Activated T-cell treated with anti-CD3 and anti-CD28 coated beads, Interleukin-2, amount 50 U/mL, for 72 hours (primary cell): ENCODE measurements around the gene SFXN4. TPM values are rescaled to one million over a fixed set of nuclear protein-coding genes. Genes with fewer than 3 reads are reported as not detected.
"Not testable (repeated sequence)": the region's sequence is repeated elsewhere in the genome, so short reads cannot be mapped to it uniquely, and the experiment has no call there.

Experiments used
- ATAC-seq, 2 donors: fragments of 150-1000 bp; cut with Tn5 transposase; replicated peaks in 1 of 2; 2 replicates each; pipeline ENCODE4 v1.10.0; 2021; ENCODE audit warnings: moderate library complexity in 2 of 2, mild to moderate bottlenecking in 1 of 2
- DNase-seq, 2 donors: peaks; one replicate each; pipeline ENCODE4 v3.0.0; 2021 to 2022; ENCODE audit warnings: mixed read lengths in 1 of 2
- H3K27ac Mint-ChIP-seq: one replicate; pipeline ENCODE4 v1.8.0; 2022; ENCODE audit warnings: mild to moderate bottlenecking, moderate library complexity, mixed read lengths
- H3K27me3 Mint-ChIP-seq: one replicate; pipeline ENCODE4 v1.8.0; 2022; ENCODE audit warnings: low read depth, mixed read lengths
- H3K36me3 Mint-ChIP-seq, 2 donors: one replicate each; pipeline ENCODE4 v1.8.0; 2022; ENCODE audit warnings: mixed read lengths in 2 of 2, mild to moderate bottlenecking in 1 of 2; ENCODE audit not compliant: insufficient read depth in 2 of 2
- H3K4me1 Mint-ChIP-seq: one replicate; pipeline ENCODE4 v1.8.0; 2022; ENCODE audit warnings: low read depth, mixed read lengths
- H3K4me3 Mint-ChIP-seq, 2 donors: one replicate each; pipeline ENCODE4 v1.8.0; 2022; ENCODE audit warnings: mild to moderate bottlenecking in 2 of 2, mixed read lengths in 2 of 2, moderate library complexity in 2 of 2
- H3K9me3 Mint-ChIP-seq, 2 donors: one replicate each; pipeline ENCODE4 v1.8.0; 2022; ENCODE audit warnings: mixed read lengths in 2 of 2
- total RNA-seq, 2 donors: library from RNA; stranded (reverse); gene quantifications; one replicate each; pipeline ENCODE4 v1.2.3, GENCODE V29; 2022

Gene SFXN4
- total RNA-seq, 2 donors from 2014 or later, result 31.0 to 35.1 TPM

DNA sequence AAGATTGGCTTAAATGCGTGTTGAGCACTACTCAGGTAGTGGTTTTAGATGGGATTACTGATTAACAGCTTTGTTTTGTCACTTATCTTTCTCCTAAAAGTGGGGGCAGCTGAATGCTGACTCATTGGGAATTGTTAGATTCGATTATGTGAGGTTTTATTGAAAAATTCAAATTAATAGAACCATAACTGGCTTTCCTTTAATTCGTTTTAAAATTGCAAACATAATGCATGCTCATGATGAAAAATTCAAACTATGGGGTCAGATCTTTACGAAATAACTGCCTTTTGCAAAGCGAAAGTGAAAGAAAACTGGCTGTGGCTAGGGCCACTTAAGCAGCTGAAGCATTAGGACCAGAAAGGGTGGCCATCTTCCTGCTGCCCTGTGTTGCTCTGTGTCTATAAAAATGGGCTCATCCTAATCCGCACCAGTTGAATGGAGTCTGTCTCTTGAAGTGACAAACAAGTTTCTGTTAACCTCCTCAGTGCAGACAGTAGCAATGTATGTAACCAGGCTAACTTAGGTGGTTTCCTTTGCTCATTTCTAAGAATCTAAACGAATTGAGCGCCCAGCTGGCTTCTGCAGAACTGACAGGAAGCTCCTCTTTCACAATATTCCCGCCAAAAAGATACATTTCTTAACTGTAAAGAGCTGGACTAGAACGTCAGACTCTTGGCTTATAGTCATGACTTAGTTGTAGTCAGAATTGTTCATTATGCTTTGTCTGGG lies 33.8 kb downstream of the SFXN4 start:
- peaks cover 30 to 56% of the 10 kb centered on the region in 2 donors for H3K36me3 Mint-ChIP-seq
- ATAC-seq (peak; percentile 83 to 87), DNase-seq (peak; percentile 63 to 65)

GRCh38 chr10:119129721-119130120 lies 35.8 kb downstream of the SFXN4 start:
- ATAC-seq (no peak), DNase-seq (no peak)
- Mint-ChIP-seq H3K27me3 (no peaks in the 10 kb centered on the region), H3K36me3 (peaks cover 31 to 59% of the 10 kb centered on the region in 2 donors), H3K27ac (peak overlapping the region; percentile 99), H3K4me3 (peak overlapping the region in 1 of 2 donors; percentile 49), H3K4me1 (peaks cover 60% of the 10 kb centered on the region), H3K9me3 (peaks cover 1 to 2% of the 10 kb centered on the region in 2 donors)

More for the DNA sequence above, 33.8 kb downstream of the SFXN4 start:
- Mint-ChIP-seq H3K27me3 (no peaks in the 10 kb centered on the region), H3K4me3 (peak overlapping the region; percentile 86 to 94), H3K27ac (peak overlapping the region; percentile 99), H3K9me3 (peaks cover 1 to 2% of the 10 kb centered on the region in 2 donors), H3K4me1 (peaks cover 70% of the 10 kb centered on the region)

DNA sequence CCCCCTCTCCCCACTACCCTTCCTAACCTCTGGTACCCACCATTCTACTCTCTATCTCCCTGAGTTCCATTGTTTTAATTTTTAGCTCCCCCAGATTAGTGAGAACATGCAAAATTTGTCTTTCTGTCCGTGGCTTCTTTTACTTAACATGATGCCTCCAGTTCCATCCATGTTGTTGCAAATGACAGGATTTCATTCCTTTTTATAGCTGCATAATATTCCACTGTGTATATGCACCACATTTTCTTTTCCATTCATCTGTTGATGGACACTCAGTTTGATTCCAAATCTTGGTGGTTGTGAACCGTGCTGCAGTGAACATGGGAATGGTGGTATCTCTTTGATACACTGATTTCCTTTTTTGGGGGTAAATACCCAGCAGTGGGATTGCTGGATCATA lies 39.6 kb downstream of the SFXN4 start:
- peaks cover 19 to 44% of the 10 kb centered on the region in 2 donors for H3K36me3 Mint-ChIP-seq

DNA sequence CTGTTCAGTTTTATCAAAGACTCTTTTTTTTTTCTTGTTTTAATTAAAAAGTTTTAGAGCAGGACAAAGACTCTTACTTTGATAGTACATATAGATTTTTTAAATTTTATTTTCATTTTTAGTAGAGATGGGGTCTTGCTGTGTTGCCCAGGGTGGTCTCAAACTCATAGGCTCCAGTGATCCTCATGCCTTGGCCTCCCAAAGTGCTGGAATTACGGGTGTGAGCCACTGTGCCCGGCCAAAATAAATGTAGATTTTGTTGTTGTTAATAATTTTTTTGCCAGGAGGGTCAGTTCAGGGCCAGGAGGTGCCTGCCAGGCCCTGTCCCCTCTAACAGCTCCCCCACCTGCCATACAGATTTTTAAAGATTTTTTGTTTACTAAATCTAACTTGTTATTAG lies 44.6 kb downstream of the SFXN4 start:
- DNase-seq (no peak), ATAC-seq (no peak)
- Mint-ChIP-seq H3K4me3 (no peak overlapping the region), H3K27ac (no peak overlapping the region), H3K9me3 (no peaks in the 10 kb centered on the region), H3K27me3 (no peaks in the 10 kb centered on the region), H3K36me3 (peaks cover 5 to 21% of the 10 kb centered on the region in 2 donors), H3K4me1 (peaks cover 14% of the 10 kb centered on the region)

More for the DNA sequence above, 39.6 kb downstream of the SFXN4 start:
- ATAC-seq (no peak), DNase-seq (no peak)
- no peaks in the 10 kb centered on the region for H3K27me3 Mint-ChIP-seq
- H3K4me3 Mint-ChIP-seq, result no peak overlapping the region
- H3K27ac Mint-ChIP-seq, result peak overlapping the region; percentile 27
- peaks cover 28% of the 10 kb centered on the region for H3K4me1 Mint-ChIP-seq
- H3K9me3 Mint-ChIP-seq, result peaks cover 0 to 2% of the 10 kb centered on the region in 2 donors

GRCh38 chr10:119120413-119120867 lies 45.1 kb downstream of the SFXN4 start:
- no peaks in the 10 kb centered on the region for H3K9me3 Mint-ChIP-seq
- H3K27ac Mint-ChIP-seq, result no peak overlapping the region
- H3K36me3 Mint-ChIP-seq, result peaks cover 4 to 20% of the 10 kb centered on the region in 2 donors
- no peak overlapping the region for H3K4me3 Mint-ChIP-seq
- peaks cover 14% of the 10 kb centered on the region for H3K4me1 Mint-ChIP-seq
- no peak for DNase-seq
- peak; percentile 51 to 81 for ATAC-seq
- no peaks in the 10 kb centered on the region for H3K27me3 Mint-ChIP-seq

GRCh38 chr10:119119400-119119799 lies 46.1 kb downstream of the SFXN4 start:
- H3K9me3 Mint-ChIP-seq, result no peaks in the 10 kb centered on the region
- peaks cover 15% of the 10 kb centered on the region for H3K4me1 Mint-ChIP-seq
- ATAC-seq, result no peak
- H3K27ac Mint-ChIP-seq, result no peak overlapping the region
- DNase-seq, result no peak
- H3K4me3 Mint-ChIP-seq, result no peak overlapping the region
- peaks cover 5 to 22% of the 10 kb centered on the region in 2 donors for H3K36me3 Mint-ChIP-seq
- H3K27me3 Mint-ChIP-seq, result no peaks in the 10 kb centered on the region

GRCh38 chr10:119118231-119118630 lies 47.3 kb downstream of the SFXN4 start:
- Mint-ChIP-seq H3K36me3 (peaks cover 9 to 28% of the 10 kb centered on the region in 2 donors), H3K27ac (no peak overlapping the region), H3K27me3 (no peaks in the 10 kb centered on the region), H3K9me3 (no peaks in the 10 kb centered on the region), H3K4me1 (peaks cover 23% of the 10 kb centered on the region), H3K4me3 (no peak overlapping the region)
- no peak for ATAC-seq
- no peak for DNase-seq

DNA sequence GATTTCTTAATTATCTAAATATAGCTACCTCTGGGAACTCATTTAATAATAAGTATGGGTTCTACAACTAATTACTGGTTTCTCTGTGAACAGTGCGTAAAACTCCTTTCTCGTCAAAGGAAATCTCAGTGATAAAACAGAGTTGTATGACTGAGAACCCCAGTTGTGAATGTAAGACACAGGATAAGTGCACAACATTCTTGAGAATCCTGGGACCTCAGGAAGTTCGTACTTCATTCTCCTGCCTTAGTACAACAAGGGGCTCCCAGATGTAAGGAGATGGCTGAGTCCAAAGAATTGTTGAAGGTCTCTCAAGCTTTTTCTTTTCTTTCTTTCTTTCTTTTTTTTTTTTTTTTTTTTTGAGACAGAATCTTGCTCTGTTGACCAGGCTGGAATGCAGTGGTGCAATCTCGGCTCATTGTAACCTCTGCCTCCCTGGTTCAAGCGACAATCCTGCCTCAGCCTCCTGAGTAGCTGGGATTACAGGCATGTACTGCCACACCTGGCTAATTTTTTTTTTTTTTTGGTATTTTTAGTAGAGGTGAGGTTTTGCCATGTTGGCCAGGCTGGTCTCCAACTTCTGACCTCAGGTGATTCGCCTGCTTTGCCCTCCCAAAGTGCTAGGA lies 49.1 kb downstream of the SFXN4 start:
- Mint-ChIP-seq H3K9me3 (no peaks in the 10 kb centered on the region), H3K4me3 (no peak overlapping the region), H3K27ac (peak overlapping the region; percentile 64), H3K36me3 (peaks cover 12 to 22% of the 10 kb centered on the region in 2 donors), H3K27me3 (no peaks in the 10 kb centered on the region), H3K4me1 (peaks cover 16% of the 10 kb centered on the region)
- ATAC-seq (no peak), DNase-seq (no peak)

DNA sequence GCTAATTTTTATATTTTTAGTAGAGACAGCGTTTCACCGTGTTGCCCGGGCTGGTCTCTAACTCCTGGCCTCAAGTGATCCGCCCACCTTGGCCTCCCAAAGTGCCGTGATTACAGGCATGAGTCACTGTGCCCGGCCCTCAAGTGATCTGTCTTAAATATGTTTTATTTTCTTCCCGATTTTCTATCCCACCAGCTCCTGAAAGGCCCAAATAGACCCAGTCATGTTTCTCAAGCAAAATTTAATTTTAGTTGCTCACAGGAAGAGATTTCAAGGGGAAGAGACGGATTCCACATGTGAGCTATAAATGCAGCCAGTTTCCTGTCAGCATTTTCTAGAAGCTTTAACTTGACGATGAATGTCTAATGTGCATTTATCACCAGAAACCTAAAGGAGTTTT lies 49.6 kb downstream of the SFXN4 start:
- Mint-ChIP-seq H3K27me3 (no peaks in the 10 kb centered on the region), H3K4me1 (peaks cover 16% of the 10 kb centered on the region), H3K4me3 (no peak overlapping the region), H3K27ac (peak overlapping the region; percentile 64), H3K36me3 (peaks cover 12 to 21% of the 10 kb centered on the region in 2 donors), H3K9me3 (no peaks in the 10 kb centered on the region)
- DNase-seq, result no peak
- no peak for ATAC-seq

DNA sequence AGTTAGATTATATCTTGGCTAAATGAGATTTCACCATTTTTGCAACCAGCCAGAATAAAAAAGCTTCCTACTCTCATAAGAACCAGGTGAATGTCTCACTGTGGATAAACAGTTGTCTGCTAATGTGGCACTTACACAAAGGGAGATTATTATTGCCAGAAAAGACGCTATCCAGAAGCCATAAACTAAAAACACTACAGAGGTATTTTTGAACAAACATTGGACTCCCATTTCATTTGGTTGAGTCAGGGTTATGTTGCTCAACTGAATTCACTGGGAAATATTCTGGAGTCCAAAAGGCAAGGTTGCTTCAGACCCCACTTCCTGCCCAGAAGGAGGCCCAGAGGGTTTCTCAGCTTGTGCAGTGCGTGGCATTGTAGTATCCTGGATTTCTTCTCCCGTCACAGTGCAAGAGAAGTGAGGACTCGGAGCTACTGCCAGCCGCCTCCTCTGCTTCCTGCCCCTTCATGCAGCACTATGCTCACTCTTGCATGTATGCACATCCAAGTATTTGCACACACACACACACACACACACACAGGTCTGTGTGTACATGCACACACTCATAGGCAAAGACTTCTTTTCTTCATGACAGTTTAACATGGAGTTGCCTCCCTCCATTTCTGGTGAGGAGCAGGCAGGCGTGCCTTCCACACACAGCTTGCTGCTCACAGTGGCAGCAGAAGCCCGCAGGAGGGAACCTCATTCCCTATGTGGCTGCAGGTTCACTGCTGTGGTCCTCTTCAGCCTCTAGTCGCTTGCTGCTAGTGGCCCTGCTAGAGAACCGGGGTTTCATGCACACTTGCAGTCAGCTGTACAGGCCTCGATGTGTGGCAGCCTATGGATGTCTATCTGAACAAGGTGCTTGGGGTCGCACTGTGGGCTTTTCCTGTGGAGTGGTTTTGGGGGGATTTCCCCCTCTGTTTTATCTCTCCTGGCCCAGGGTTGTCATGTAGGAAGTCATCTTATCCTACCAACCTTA lies 51.5 kb downstream of the SFXN4 start:
- no peaks in the 10 kb centered on the region for H3K9me3 Mint-ChIP-seq
- H3K4me3 Mint-ChIP-seq, result no peak overlapping the region
- H3K4me1 Mint-ChIP-seq, result peaks cover 9% of the 10 kb centered on the region
- DNase-seq, result no peak
- no peak for ATAC-seq
- no peaks in the 10 kb centered on the region for H3K27me3 Mint-ChIP-seq
- H3K36me3 Mint-ChIP-seq, result peaks cover 12 to 28% of the 10 kb centered on the region in 2 donors
- H3K27ac Mint-ChIP-seq, result peak overlapping the region; percentile 75

GRCh38 chr10:119112056-119112455 lies 53.5 kb downstream of the SFXN4 start:
- Mint-ChIP-seq H3K27me3 (no peaks in the 10 kb centered on the region), H3K4me3 (no peak overlapping the region), H3K9me3 (no peaks in the 10 kb centered on the region), H3K27ac (no peak overlapping the region), H3K36me3 (peaks cover 13 to 24% of the 10 kb centered on the region in 2 donors), H3K4me1 (peaks cover 9% of the 10 kb centered on the region)
- ATAC-seq, result no peak
- DNase-seq, result no peak

DNA sequence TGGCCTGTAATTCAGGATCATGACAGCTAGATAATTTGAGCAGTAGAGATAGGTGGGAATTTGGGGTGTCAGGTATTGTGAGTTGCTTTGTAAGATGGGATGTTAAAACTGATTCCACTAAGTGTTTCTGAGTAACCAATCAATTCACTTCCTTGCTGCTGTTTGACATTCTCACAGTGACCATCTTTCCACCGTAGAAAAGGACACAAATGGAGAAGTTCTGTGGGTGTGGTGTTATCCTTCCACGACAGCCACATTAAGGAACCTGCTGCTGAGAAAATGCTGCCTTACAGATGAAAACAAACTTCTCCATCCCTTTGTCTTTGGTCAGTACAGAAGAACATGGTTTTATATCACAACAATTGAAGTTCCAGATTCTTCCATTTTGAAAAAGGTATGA lies 57.7 kb downstream of the SFXN4 start:
- Mint-ChIP-seq H3K36me3 (peaks cover 6 to 16% of the 10 kb centered on the region in 2 donors), H3K4me1 (peaks cover 13% of the 10 kb centered on the region)
- not testable (repeated sequence) for ATAC-seq, DNase-seq, H3K27me3 Mint-ChIP-seq, H3K9me3 Mint-ChIP-seq, H3K27ac Mint-ChIP-seq, H3K4me3 Mint-ChIP-seq
